NCI-H748 (cell line): ENCODE measurements around the gene RRAGA.
A peak's percentile ranks its signal among the peaks of the same experiment; 100 is the strongest.
"Not testable (repeated sequence)": the region's sequence is repeated elsewhere in the genome, so short reads cannot be mapped to it uniquely, and the experiment has no call there.

Experiments used
- DNase-seq: peaks from one replicate; lab custom pipeline; 2025; ENCODE audit not compliant: unreplicated experiment; lab: John Stamatoyannopoulos, UW

The RRAGA gene

GRCh38 chr9:19085295-19085694, 36.1 kb downstream of the RRAGA start:
- DNase-seq = peak; percentile 61

- DNase-seq = no peak
These were observed 38.1 kb downstream of the RRAGA start for GRCh38 chr9:19087106-19088000.

- not testable (repeated sequence) for DNase-seq
These were observed 48.2 kb downstream of the RRAGA start for GRCh38 chr9:19097431-19097830.
